Parathyroid adenoma (tissue), 2 donors: Measurements from ENCODE around the gene SEMA3A.

ENCODE experiments used
- H2AFZ ChIP-seq: fragments of 300-600 bp; sonication (generic); one replicate; pipeline ENCODE4 v1.7.0; 2017; ENCODE audit warnings: antibody characterized with exemption, mild to moderate bottlenecking
- H3K27ac ChIP-seq: fragments of 300-600 bp; sonication (generic); one replicate; pipeline ENCODE4 v1.7.0; 2017
- H3K27me3 ChIP-seq: fragments of 300-600 bp; sonication (generic); one replicate; pipeline ENCODE4 v1.7.0; 2017; ENCODE audit warnings: low read length; ENCODE audit not compliant: control insufficient read depth, insufficient read depth
- H3K36me3 ChIP-seq: fragments of 300-600 bp; sonication (generic); one replicate; pipeline ENCODE4 v1.7.0; 2017; ENCODE audit warnings: low read length; ENCODE audit not compliant: control insufficient read depth, insufficient read depth
- H3K4me1 ChIP-seq: fragments of 300-600 bp; sonication (generic); one replicate; pipeline ENCODE4 v1.7.0; 2017; ENCODE audit warnings: control low read depth
- H3K4me2 ChIP-seq: fragments of 300-600 bp; sonication (generic); one replicate; pipeline ENCODE4 v1.7.0; 2017; ENCODE audit warnings: low read length
- H3K4me3 ChIP-seq: fragments of 300-600 bp; sonication (generic); one replicate; pipeline ENCODE4 v1.7.0; 2017; ENCODE audit warnings: low read depth, low read length
- H3K79me2 ChIP-seq: fragments of 300-600 bp; sonication (generic); one replicate; pipeline ENCODE4 v1.7.0; 2017; ENCODE audit warnings: control low read depth
- H3K9ac ChIP-seq: fragments of 300-600 bp; sonication (generic); one replicate; pipeline ENCODE4 v1.7.0; 2017; ENCODE audit warnings: mild to moderate bottlenecking
- H3K9me3 ChIP-seq: fragments of 300-600 bp; sonication (generic); one replicate; pipeline ENCODE4 v1.7.0; 2017; ENCODE audit warnings: low read length; ENCODE audit not compliant: control insufficient read depth
- CTCF ChIP-seq: fragments of 300-600 bp; sonication (generic); IDR thresholded peaks from one replicate; pipeline ENCODE4 v1.7.0; 2017; ENCODE audit warnings: antibody characterized with exemption, mild to moderate bottlenecking
- donor health status: primary hyperparathyroidism.

The SEMA3A gene

GRCh38 chr7:84181628-84182027 is 13.0 kb downstream of the SEMA3A start:
- no peaks in the 10 kb centered on the region for H3K79me2 ChIP-seq
- no peaks in the 10 kb centered on the region for H3K27me3 ChIP-seq
- H3K9me3 ChIP-seq: no peaks in the 10 kb centered on the region
- H2AFZ ChIP-seq: no peak overlapping the region
- no peak overlapping the region for H3K4me2 ChIP-seq
- H3K9ac ChIP-seq: no peak overlapping the region
- TF ChIP-seq CTCF: no peak
- H3K36me3 ChIP-seq: no peaks in the 10 kb centered on the region
- no peaks in the 10 kb centered on the region for H3K4me1 ChIP-seq
- H3K27ac ChIP-seq: no peak overlapping the region
- no peak overlapping the region for H3K4me3 ChIP-seq

- H3K79me2 ChIP-seq: no peaks in the 10 kb centered on the region
- no peak overlapping the region for H3K4me3 ChIP-seq
- H2AFZ ChIP-seq: no peak overlapping the region
- no peak for TF ChIP-seq CTCF
- no peaks in the 10 kb centered on the region for H3K36me3 ChIP-seq
- no peak overlapping the region for H3K27ac ChIP-seq
- no peaks in the 10 kb centered on the region for H3K4me1 ChIP-seq
- no peak overlapping the region for H3K9ac ChIP-seq
- no peaks in the 10 kb centered on the region for H3K27me3 ChIP-seq
- H3K9me3 ChIP-seq: no peaks in the 10 kb centered on the region
- no peak overlapping the region for H3K4me2 ChIP-seq
Observed at GRCh38 chr7:84177758-84178412, 16.7 kb downstream of the SEMA3A start.

DNA sequence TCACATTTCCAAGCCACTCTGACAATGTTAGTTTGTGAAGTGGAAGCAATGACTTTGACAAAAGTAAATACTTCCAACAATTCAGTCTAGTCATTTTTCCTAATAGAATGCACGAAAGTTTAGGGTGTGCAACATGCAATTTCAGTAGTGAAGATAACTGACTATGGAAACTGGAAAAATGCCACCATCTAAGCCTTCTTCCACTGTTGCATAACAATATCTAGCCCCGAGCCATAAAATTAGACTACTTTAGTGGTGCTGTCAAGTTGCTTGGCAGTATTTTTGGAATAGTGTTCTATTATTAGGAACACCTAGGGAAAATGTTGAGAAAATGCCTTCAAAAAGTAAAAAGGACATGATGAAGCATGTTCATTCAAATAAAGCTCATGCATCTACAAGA is 17.9 kb downstream of the SEMA3A start:
- TF ChIP-seq CTCF: no peak
- Histone ChIP-seq H3K9me3 (no peaks in the 10 kb centered on the region), H3K9ac (no peak overlapping the region), H3K27me3 (no peaks in the 10 kb centered on the region), H3K4me1 (no peaks in the 10 kb centered on the region), H3K79me2 (no peaks in the 10 kb centered on the region), H2AFZ (no peak overlapping the region), H3K4me3 (no peak overlapping the region), H3K4me2 (no peak overlapping the region), H3K27ac (no peak overlapping the region), H3K36me3 (no peaks in the 10 kb centered on the region)

- Histone ChIP-seq H3K9me3 (no peaks in the 10 kb centered on the region), H3K4me2 (no peak overlapping the region), H3K9ac (no peak overlapping the region), H2AFZ (no peak overlapping the region), H3K79me2 (no peaks in the 10 kb centered on the region), H3K27ac (no peak overlapping the region), H3K4me1 (no peaks in the 10 kb centered on the region), H3K4me3 (no peak overlapping the region), H3K36me3 (no peaks in the 10 kb centered on the region), H3K27me3 (no peaks in the 10 kb centered on the region)
- no peak for TF ChIP-seq CTCF
Observed at GRCh38 chr7:84175461-84175860, 19.1 kb downstream of the SEMA3A start.

DNA sequence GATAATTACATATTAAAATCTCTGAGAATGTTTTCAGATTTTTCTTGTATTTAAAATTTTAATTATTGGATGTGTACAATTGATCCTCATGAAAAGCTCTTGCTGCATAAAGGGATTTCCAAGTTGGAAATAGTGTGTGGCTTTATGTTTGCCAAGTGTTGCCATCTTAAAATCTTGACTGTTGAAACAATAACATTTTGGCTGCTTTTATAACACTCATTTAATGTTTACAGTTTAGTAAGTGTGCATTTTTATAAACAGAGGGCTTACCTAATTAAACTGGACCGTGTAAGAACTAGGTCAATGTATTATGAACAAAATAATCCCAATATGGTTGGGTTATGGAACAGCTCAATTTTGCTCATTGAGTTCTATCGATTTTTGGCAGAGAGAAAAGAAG is 23.9 kb downstream of the SEMA3A start:
- Histone ChIP-seq H3K9ac (no peak overlapping the region), H2AFZ (no peak overlapping the region), H3K36me3 (no peaks in the 10 kb centered on the region), H3K4me2 (no peak overlapping the region), H3K79me2 (no peaks in the 10 kb centered on the region), H3K27me3 (no peaks in the 10 kb centered on the region), H3K4me1 (no peaks in the 10 kb centered on the region), H3K27ac (no peak overlapping the region), H3K9me3 (no peaks in the 10 kb centered on the region), H3K4me3 (no peak overlapping the region)
- TF ChIP-seq CTCF: no peak
